Activated CD8-positive, alpha-beta memory T cell treated with anti-CD3 and anti-CD28 coated beads, Interleukin-2, amount 50 U/mL, for 1 hour (primary cell): ENCODE data around the gene BECN2.
"Not testable (repeated sequence)": the region's sequence is repeated elsewhere in the genome, so short reads cannot be mapped to it uniquely, and the experiment has no call there.

ENCODE experiments used
- DNase-seq: peaks from one replicate; pipeline ENCODE4 v3.0.0-alpha.2; 2020; ENCODE audit errors: extremely low read depth

Gene BECN2

GRCh38 chr1:241979071-241979470 is 21.5 kb downstream of the BECN2 start:
- DNase-seq: no peak

DNA sequence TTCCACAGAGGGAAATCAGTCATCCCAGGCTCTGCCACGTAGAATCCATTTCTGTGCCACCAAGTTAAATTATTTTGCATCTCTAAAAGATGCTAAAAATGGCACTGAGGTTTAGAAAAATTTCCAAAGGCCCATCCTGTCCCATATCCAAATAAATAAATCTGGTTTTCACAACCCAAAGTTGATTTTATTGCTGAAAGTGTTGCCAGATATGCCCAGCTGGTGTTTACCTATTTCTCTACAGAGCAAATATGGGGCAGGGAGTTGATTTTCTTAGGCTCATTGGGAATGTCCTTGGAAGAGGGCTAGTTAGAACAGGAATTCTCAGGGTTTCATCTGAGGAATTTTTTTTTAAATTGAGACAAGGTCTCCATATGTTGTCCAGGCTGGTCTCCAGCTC is 22.4 kb downstream of the BECN2 start:
- DNase-seq: no peak

- no peak for DNase-seq
These were observed 28.2 kb downstream of the BECN2 start for GRCh38 chr1:241985787-241986186.

DNA sequence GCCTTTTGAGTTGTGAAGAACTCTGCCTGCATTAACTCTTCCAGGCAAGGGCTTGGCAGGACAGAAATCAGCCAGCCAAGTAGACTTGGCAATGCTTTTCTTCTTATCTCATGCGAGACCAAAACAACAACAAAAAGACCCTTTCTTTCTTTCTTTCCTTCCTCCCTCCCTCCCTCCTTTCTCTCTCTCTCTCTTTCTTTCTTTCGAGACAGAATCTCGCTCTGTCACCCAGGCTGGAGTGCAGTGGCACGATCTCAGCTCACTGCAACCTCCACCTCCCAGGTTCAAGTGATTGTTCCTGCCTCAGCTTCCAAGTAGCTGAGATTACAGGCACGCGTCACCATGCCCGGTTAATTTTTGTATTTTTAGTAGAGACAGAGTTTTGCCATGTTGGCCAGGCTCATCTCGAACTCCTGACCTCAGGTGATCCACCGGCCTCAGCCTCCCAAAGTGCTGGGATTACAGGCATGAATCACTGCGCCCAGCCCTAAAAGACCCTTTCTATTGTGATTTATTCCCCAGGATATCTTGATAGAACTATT is 30.9 kb downstream of the BECN2 start:
- not testable (repeated sequence) for DNase-seq

DNA sequence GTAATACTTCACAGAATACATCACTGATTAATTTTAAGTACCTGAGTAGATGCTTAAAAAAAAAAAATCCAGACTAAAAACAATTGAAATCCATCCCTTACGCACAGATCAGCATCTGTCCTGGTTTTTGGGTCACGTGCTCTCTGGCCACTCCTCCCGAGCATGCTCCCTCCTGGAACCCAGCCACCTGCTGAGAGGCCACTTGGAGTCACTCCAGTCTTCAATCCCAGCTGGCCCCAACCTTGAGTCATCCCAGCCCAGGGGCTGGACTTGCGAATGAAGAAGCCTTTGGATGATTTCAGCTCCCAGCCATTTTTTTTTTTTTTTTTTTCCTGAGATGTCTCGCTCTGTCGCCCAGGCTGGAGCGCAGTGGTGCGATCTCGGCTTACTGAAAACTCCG is 32.5 kb downstream of the BECN2 start:
- no peak for DNase-seq

DNA sequence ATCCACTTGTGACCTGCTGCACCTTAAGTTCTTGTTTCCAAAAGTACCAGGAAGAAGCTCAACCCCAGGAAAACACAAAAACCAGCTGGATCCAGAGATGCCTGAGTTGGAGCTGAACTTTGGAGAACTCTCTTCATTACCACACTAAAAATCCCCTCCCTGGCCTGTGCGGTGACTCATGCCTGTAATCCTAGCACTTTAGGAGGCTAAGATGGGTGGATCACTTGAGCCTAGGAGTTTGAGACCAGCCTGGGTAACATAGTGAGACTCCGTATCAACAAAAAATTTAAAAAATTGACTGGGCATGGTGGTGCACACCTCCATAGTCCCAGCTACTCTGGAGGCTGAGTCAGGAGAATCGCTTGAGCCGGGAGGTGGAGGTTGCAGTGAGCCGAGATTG is 35.2 kb downstream of the BECN2 start:
- DNase-seq: no peak

DNA sequence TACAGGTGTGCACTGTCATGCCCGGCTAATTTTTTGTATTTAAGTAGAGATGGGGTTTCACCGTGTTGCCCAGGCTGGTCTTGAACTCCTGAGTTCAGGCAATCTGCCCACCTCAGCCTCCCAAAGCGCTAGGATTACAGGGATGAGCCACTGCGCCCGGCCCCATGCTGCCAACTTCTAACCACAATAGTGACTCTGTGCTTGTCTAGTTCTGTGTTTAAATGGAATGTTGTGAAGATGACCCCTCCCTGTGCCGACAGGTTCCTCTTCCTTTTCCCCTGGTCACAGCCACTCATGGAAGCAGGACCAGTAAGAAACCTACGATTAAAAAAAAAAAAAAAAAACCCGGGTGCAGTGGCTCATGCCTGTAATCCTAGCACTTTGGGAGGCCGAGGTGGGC is 36.6 kb downstream of the BECN2 start:
- DNase-seq: no peak

DNA sequence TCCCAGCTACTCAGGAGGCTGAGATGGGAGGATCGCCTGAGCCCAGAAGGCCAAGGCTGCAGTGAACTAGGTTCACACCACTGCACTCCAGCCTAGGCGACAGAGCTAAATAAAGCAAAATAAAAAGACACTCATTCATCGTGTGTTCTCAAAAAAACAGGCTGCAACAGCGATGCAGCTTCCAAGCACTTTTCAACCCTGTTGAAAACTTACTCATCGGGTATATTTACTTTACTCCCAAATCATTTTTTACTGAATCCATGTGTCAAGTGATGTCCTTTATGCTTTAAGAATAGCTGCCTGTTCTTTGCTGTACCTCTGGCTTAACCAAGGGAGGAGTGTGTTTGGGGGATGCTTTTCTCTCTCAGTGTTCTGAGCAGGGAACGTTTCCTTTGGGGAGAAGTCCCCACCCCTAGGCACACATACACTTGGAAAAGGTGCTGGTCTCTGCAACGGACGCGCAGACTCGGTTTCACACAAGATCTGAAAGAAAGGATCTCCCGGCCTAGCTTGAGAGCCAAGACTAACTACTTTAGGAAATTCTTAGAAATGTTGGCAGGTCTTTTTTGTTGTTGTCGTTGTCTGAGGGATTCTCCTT is 39.9 kb downstream of the BECN2 start:
- no peak for DNase-seq

- no peak for DNase-seq
These were observed 40.9 kb downstream of the BECN2 start for GRCh38 chr1:241998412-241998921.

GRCh38 chr1:241999026-241999425 is 41.5 kb downstream of the BECN2 start, which contains the start of gene MAP1LC3C:
Gene MAP1LC3C (minus strand): TSS chr1:241999098. CDS start chr1:241999008, 90 bp downstream.
- no peak for DNase-seq

DNA sequence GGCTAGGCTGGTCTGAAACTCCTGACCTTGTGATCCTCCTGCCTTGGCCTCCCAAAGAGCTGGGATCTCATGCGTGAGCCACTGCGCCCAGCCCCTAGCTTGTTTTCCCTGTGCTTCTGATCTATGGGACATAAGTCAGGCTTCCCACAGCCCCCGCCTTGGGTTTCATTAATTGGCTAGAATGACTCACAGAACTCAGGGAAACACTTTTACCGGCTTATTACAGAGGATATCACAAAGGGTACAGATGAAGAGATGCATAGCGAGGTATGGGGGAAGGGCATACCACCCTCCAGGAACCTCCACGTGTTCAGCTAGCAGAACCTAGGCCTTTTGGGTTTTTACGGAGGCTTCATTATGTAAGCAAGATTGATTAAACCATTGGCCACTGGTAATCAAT is 42.9 kb downstream of the BECN2 start:
- no peak for DNase-seq

- DNase-seq: no peak
These were observed 44.5 kb downstream of the BECN2 start for GRCh38 chr1:242002072-242002471.

GRCh38 chr1:242002510-242002909 is 44.9 kb downstream of the BECN2 start:
- no peak for DNase-seq

DNA sequence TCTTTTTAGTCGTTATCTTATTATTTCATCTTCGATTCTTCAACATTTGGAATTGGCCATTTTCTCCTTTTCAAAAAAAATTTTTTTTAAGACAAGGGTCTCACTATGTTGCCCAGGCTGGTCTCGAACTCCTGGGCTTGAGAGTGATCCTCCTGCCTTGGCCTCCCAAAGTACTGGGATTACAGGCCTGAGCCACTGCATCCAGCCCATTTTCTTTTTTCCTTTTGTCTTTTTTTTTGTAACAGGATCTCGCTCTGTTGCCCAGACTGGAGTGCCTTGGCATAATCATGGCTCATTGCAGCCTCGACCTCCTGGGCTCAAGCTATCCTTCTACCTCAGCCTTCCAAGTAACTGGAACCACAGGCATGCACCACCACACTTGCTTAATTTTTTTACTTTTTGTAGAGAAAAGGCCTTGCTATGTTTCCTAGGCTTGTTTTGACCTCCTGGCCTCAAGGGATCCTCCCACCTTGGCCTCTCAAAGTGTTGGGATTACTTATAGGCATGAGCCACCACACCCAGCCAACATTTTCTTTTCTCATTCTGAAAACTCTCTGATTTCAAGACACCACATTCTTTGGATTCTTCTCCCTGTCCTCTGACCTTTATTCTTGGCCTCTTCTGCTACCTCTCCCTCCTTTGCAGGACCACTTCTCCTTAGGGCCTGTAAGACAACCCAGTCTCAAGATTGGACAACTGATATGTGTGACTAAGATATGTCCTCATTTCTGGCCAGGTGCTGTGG is 47.4 kb downstream of the BECN2 start:
- no peak for DNase-seq

DNA sequence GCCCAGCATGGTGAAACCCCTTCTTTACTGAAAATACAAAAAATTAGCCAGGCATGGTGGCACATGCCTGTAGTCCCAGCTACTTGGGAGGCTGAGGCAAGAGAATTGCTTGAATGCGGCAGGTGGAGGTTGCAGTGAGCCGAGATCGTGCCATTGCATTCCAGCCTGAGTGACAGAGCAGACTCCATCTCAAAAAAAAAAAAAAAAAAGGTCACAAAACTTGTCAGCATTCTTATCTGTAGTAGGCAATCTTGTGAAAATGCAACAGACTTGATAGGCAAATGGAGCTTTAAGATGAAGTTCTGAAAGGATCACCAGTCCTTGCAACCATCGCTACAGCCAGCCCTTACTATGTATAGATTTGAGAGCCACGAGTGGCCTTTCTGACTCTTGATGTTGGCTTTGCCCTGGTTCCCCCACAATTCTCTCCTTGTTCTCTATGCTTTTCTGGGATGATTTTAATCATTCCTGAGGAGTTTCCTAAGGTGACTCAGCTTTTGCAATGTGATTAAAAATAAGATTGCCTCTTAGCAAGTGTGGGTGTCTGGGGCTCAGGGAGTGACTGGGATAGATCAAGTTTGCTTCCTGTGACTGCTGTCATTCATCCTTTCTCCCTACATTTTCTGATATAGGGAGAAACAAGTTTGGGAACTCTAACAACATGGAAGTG is 48.4 kb downstream of the BECN2 start:
- no peak for DNase-seq

DNA sequence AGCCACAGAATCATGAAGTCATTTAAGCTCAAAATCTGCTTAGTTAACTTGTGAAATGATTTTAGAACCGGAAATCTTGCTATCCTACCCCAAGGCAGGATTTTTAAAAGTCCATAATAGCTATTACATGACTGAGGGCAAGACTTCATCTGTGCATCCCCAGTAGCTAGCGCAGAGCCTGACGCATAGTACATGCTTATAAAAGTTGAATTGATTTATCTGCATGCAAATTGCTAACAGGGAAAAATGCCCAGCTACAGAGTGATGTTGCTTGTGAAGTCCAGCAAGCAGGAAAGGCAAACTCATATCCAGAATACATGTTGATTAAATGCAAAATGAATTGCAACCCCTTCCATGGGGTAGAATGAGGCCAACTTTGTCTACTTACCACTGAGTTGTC is 49.4 kb downstream of the BECN2 start:
- DNase-seq: no peak
